Transverse colon (tissue), 4 donors: ENCODE measurements around the gene OLIG1.

ENCODE experiments used
- EP300 ChIP-seq: sonication (generic); formaldehyde crosslinking; IDR thresholded peaks from one replicate; pipeline ENCODE4 v1.6.1; 2017; ENCODE audit warnings: antibody characterized with exemption, low read depth
- POLR2A ChIP-seq: fragments of 450-650 bp; IDR thresholded peaks from one replicate; pipeline ENCODE4 v1.6.1; 2016; ENCODE audit warnings: antibody characterized with exemption, mild to moderate bottlenecking, moderate library complexity
- POLR2AphosphoS5 ChIP-seq, 3 donors: sonication (generic); formaldehyde crosslinking; IDR thresholded peaks; one replicate each; pipeline ENCODE4 v1.6.1; 2016; ENCODE audit warnings: antibody characterized with exemption in 3 of 3
- TF ChIP-seq, protein P1 (sequence below), 5 experiments: fragments of 200-600 bp in 3 of 5; fragments of 450-650 bp in 2 of 5; sonication (generic) in 3 of 5; IDR thresholded peaks; 1 replicate in 2 of 5; 2 replicates in 3 of 5; pipeline ENCODE4 v1.5.1; 2016 to 2017; ENCODE audit warnings: antibody characterized with exemption in 5 of 5, inconsistent platforms in 3 of 5, mild to moderate bottlenecking in 2 of 5, moderate library complexity in 1 of 5

DNA sequence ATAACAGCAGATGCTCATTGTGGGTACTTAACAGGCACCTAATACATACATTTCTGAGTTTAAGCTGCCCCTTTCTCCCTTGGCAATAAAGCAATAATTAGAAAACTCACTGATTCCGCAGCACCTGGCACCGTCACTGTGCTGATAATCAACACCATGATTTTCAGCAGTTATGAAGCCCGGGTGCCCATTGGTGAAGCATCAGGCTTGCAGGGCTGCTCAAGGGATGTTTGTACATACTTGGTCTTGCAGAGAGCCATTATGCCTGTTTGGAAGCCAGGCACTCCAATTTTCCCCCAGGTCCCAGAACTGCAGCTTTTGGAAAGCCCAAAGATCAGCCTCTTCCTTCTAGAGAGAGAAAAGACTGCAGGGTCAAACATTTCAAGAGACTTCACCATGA lies 44.3 kb downstream of the OLIG1 start:
- TF ChIP-seq POLR2AphosphoS5 (IDR thresholded peaks at IDR 0.05), result no peak
- no peak for TF ChIP-seq POLR2A
- TF ChIP-seq, protein P1, sequence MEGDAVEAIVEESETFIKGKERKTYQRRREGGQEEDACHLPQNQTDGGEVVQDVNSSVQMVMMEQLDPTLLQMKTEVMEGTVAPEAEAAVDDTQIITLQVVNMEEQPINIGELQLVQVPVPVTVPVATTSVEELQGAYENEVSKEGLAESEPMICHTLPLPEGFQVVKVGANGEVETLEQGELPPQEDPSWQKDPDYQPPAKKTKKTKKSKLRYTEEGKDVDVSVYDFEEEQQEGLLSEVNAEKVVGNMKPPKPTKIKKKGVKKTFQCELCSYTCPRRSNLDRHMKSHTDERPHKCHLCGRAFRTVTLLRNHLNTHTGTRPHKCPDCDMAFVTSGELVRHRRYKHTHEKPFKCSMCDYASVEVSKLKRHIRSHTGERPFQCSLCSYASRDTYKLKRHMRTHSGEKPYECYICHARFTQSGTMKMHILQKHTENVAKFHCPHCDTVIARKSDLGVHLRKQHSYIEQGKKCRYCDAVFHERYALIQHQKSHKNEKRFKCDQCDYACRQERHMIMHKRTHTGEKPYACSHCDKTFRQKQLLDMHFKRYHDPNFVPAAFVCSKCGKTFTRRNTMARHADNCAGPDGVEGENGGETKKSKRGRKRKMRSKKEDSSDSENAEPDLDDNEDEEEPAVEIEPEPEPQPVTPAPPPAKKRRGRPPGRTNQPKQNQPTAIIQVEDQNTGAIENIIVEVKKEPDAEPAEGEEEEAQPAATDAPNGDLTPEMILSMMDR (IDR thresholded peaks at IDR 0.05), result no peak
- TF ChIP-seq EP300, result no peak
